ENCODE measurements around the gene STK32A.

STK32A gene

GRCh38 chr5:147234825-147235635 is at the start of gene STK32A:
Gene STK32A (plus strand): TSS chr5:147235026. CDS start chr5:147239635, 4,609 bp downstream.
- Histone ChIP-seq H3K27me3 (ENCODE audit: control insufficient read depth, insufficient read depth, low read length) (no peaks in the 10 kb centered on the region), H3K27ac (ENCODE audit: low read depth, low read length) (peak within 1 kb of the TSS; percentile 48), H3K9ac (ENCODE audit: low read length) (peak within 1 kb of the TSS; percentile 28), H3K4me3 (ENCODE audit: low read length) (peak within 1 kb of the TSS; percentile 40), H3K4me1 (ENCODE audit: control insufficient read depth, insufficient read depth, low read length) (peaks cover 4% of the 10 kb centered on the region), H3K36me3 (ENCODE audit: control insufficient read depth, insufficient read depth, low read length) (no peaks in the 10 kb centered on the region)

- Histone ChIP-seq H3K36me3 (ENCODE audit: control insufficient read depth, insufficient read depth, low read length) (no peaks in the 10 kb centered on the region), H3K27ac (ENCODE audit: low read depth, low read length) (no peak overlapping the region), H3K4me1 (ENCODE audit: control insufficient read depth, insufficient read depth, low read length) (no peaks in the 10 kb centered on the region), H3K4me3 (ENCODE audit: low read length) (no peak overlapping the region), H3K9ac (ENCODE audit: low read length) (no peak overlapping the region), H3K27me3 (ENCODE audit: control insufficient read depth, insufficient read depth, low read length) (no peaks in the 10 kb centered on the region)
Measured at GRCh38 chr5:147187099-147187540, 47.7 kb upstream of the STK32A start.

GRCh38 chr5:147188200-147189108 is 46.4 kb upstream of the STK32A start:
- H3K27me3 ChIP-seq (ENCODE audit: control insufficient read depth, insufficient read depth, low read length), result no peaks in the 10 kb centered on the region
- H3K4me1 ChIP-seq (ENCODE audit: control insufficient read depth, insufficient read depth, low read length), result no peaks in the 10 kb centered on the region
- no peak overlapping the region for H3K27ac ChIP-seq (ENCODE audit: low read depth, low read length)
- no peak overlapping the region for H3K9ac ChIP-seq (ENCODE audit: low read length)
- H3K4me3 ChIP-seq (ENCODE audit: low read length), result no peak overlapping the region
- H3K36me3 ChIP-seq (ENCODE audit: control insufficient read depth, insufficient read depth, low read length), result no peaks in the 10 kb centered on the region

GRCh38 chr5:147189109-147189424 is 45.8 kb upstream of the STK32A start:
- Histone ChIP-seq H3K9ac (ENCODE audit: low read length) (no peak overlapping the region), H3K4me1 (ENCODE audit: control insufficient read depth, insufficient read depth, low read length) (no peaks in the 10 kb centered on the region), H3K27ac (ENCODE audit: low read depth, low read length) (no peak overlapping the region), H3K36me3 (ENCODE audit: control insufficient read depth, insufficient read depth, low read length) (no peaks in the 10 kb centered on the region), H3K4me3 (ENCODE audit: low read length) (no peak overlapping the region), H3K27me3 (ENCODE audit: control insufficient read depth, insufficient read depth, low read length) (no peaks in the 10 kb centered on the region)

- no peaks in the 10 kb centered on the region for H3K27me3 ChIP-seq (ENCODE audit: control insufficient read depth, insufficient read depth, low read length)
- H3K4me1 ChIP-seq (ENCODE audit: control insufficient read depth, insufficient read depth, low read length), result no peaks in the 10 kb centered on the region
- H3K9ac ChIP-seq (ENCODE audit: low read length), result no peak overlapping the region
- H3K27ac ChIP-seq (ENCODE audit: low read depth, low read length), result no peak overlapping the region
- H3K4me3 ChIP-seq (ENCODE audit: low read length), result no peak overlapping the region
- no peaks in the 10 kb centered on the region for H3K36me3 ChIP-seq (ENCODE audit: control insufficient read depth, insufficient read depth, low read length)
Measured at GRCh38 chr5:147190331-147190730, 44.5 kb upstream of the STK32A start.

GRCh38 chr5:147193123-147193522 is 41.7 kb upstream of the STK32A start:
- H3K4me1 ChIP-seq (ENCODE audit: control insufficient read depth, insufficient read depth, low read length), result no peaks in the 10 kb centered on the region
- H3K9ac ChIP-seq (ENCODE audit: low read length), result no peak overlapping the region
- H3K27ac ChIP-seq (ENCODE audit: low read depth, low read length), result no peak overlapping the region
- no peaks in the 10 kb centered on the region for H3K36me3 ChIP-seq (ENCODE audit: control insufficient read depth, insufficient read depth, low read length)
- no peaks in the 10 kb centered on the region for H3K27me3 ChIP-seq (ENCODE audit: control insufficient read depth, insufficient read depth, low read length)
- no peak overlapping the region for H3K4me3 ChIP-seq (ENCODE audit: low read length)

- no peaks in the 10 kb centered on the region for H3K36me3 ChIP-seq (ENCODE audit: control insufficient read depth, insufficient read depth, low read length)
- H3K4me1 ChIP-seq (ENCODE audit: control insufficient read depth, insufficient read depth, low read length), result no peaks in the 10 kb centered on the region
- no peak overlapping the region for H3K27ac ChIP-seq (ENCODE audit: low read depth, low read length)
Measured at GRCh38 chr5:147200004-147200403, 34.8 kb upstream of the STK32A start.

GRCh38 chr5:147203213-147203612 is 31.6 kb upstream of the STK32A start:
- H3K4me1 ChIP-seq (ENCODE audit: control insufficient read depth, insufficient read depth, low read length), result no peaks in the 10 kb centered on the region
- no peak overlapping the region for H3K4me3 ChIP-seq (ENCODE audit: low read length)
- no peak overlapping the region for H3K27ac ChIP-seq (ENCODE audit: low read depth, low read length)
- H3K36me3 ChIP-seq (ENCODE audit: control insufficient read depth, insufficient read depth, low read length), result no peaks in the 10 kb centered on the region
- H3K27me3 ChIP-seq (ENCODE audit: control insufficient read depth, insufficient read depth, low read length), result no peaks in the 10 kb centered on the region
- no peak overlapping the region for H3K9ac ChIP-seq (ENCODE audit: low read length)

More at GRCh38 chr5:147200004-147200403, 34.8 kb upstream of the STK32A start:
- no peaks in the 10 kb centered on the region for H3K27me3 ChIP-seq (ENCODE audit: control insufficient read depth, insufficient read depth, low read length)
- H3K9ac ChIP-seq (ENCODE audit: low read length), result no peak overlapping the region
- H3K4me3 ChIP-seq (ENCODE audit: low read length), result no peak overlapping the region

GRCh38 chr5:147204576-147204975 is 30.2 kb upstream of the STK32A start:
- H3K27me3 ChIP-seq (ENCODE audit: control insufficient read depth, insufficient read depth, low read length), result no peaks in the 10 kb centered on the region
- H3K4me1 ChIP-seq (ENCODE audit: control insufficient read depth, insufficient read depth, low read length), result no peaks in the 10 kb centered on the region
- no peak overlapping the region for H3K4me3 ChIP-seq (ENCODE audit: low read length)
- H3K9ac ChIP-seq (ENCODE audit: low read length), result no peak overlapping the region
- H3K36me3 ChIP-seq (ENCODE audit: control insufficient read depth, insufficient read depth, low read length), result no peaks in the 10 kb centered on the region
- no peak overlapping the region for H3K27ac ChIP-seq (ENCODE audit: low read depth, low read length)

- Histone ChIP-seq H3K27ac (ENCODE audit: low read depth, low read length) (no peak overlapping the region), H3K4me3 (ENCODE audit: low read length) (no peak overlapping the region)
Measured at GRCh38 chr5:147208134-147208533, 26.7 kb upstream of the STK32A start.

GRCh38 chr5:147216552-147217154 is 18.2 kb upstream of the STK32A start:
- H3K4me1 ChIP-seq (ENCODE audit: control insufficient read depth, insufficient read depth, low read length), result no peaks in the 10 kb centered on the region
- H3K36me3 ChIP-seq (ENCODE audit: control insufficient read depth, insufficient read depth, low read length), result no peaks in the 10 kb centered on the region
- H3K27me3 ChIP-seq (ENCODE audit: control insufficient read depth, insufficient read depth, low read length), result no peaks in the 10 kb centered on the region

More at GRCh38 chr5:147208134-147208533, 26.7 kb upstream of the STK32A start:
- Histone ChIP-seq H3K27me3 (ENCODE audit: control insufficient read depth, insufficient read depth, low read length) (no peaks in the 10 kb centered on the region), H3K4me1 (ENCODE audit: control insufficient read depth, insufficient read depth, low read length) (no peaks in the 10 kb centered on the region), H3K9ac (ENCODE audit: low read length) (no peak overlapping the region), H3K36me3 (ENCODE audit: control insufficient read depth, insufficient read depth, low read length) (no peaks in the 10 kb centered on the region)

GRCh38 chr5:147223343-147223742 is 11.5 kb upstream of the STK32A start:
- Histone ChIP-seq H3K4me1 (ENCODE audit: control insufficient read depth, insufficient read depth, low read length) (no peaks in the 10 kb centered on the region), H3K27me3 (ENCODE audit: control insufficient read depth, insufficient read depth, low read length) (no peaks in the 10 kb centered on the region), H3K36me3 (ENCODE audit: control insufficient read depth, insufficient read depth, low read length) (no peaks in the 10 kb centered on the region), H3K27ac (ENCODE audit: low read depth, low read length) (no peak overlapping the region), H3K4me3 (ENCODE audit: low read length) (no peak overlapping the region), H3K9ac (ENCODE audit: low read length) (no peak overlapping the region)

More at GRCh38 chr5:147216552-147217154, 18.2 kb upstream of the STK32A start:
- Histone ChIP-seq H3K27ac (ENCODE audit: low read depth, low read length) (no peak overlapping the region), H3K9ac (ENCODE audit: low read length) (no peak overlapping the region), H3K4me3 (ENCODE audit: low read length) (no peak overlapping the region)
